ENCODE results near the gene NOX5.

NOX5 gene

DNA sequence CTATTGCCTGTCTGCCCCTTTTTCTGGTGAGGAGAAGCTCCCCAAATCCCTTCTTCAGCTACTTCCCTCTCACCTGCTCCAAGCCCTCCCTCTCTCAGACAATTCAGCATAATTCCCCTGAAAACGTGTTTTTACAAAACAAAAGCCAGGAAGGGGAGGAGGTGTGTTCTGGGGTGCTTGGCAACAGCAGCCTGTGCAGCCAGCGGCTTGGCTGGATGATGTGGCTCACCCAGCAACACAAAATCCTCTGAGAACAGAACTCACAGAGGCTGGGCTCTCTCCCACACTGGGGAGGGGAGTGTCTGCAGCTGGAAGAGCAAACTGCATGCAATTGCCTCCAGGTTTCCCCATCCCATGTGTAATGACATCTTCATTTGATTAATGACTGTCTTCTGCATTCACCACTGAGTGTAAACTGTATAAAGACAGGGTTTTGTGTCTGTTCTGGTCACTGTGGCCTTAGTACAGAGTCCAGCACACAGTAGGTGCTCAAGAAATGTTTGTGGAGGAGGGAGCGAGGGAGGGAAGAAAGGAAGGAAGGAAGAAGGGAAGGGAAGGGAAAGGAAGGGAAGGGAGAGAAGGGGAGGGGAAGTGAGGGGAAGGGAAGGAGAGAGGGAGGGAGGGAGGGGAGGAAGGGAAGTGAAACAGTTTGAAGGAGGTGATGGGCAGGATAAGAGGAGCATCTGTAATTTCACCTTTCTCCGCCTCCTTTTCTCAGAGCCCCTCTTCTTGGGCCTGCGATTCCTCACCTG lies 75.9 kb downstream of the NOX5 start:
- Histone ChIP-seq H3K4me1 (ENCODE audit: control insufficient read depth, insufficient read depth, low read length) (peaks cover 87% of the 10 kb centered on the region), H3K9me3 (ENCODE audit: control insufficient read depth, insufficient read depth, low read length) (no peaks in the 10 kb centered on the region), H3K27me3 (ENCODE audit: control insufficient read depth, insufficient read depth, low read length) (peaks cover 11% of the 10 kb centered on the region), H3K9ac (ENCODE audit: low read depth, low read length) (0 out of 2 replicates have a peak overlapping the region, but pooled peaks have one; percentile 19), H3K36me3 (ENCODE audit: control insufficient read depth, insufficient read depth, low read length) (no peaks in the 10 kb centered on the region), H3K27ac (ENCODE audit: low read depth, low read length) (peak overlapping the region; percentile 77), H3K4me3 (ENCODE audit: low read depth, low read length) (peak overlapping the region; percentile 26)

DNA sequence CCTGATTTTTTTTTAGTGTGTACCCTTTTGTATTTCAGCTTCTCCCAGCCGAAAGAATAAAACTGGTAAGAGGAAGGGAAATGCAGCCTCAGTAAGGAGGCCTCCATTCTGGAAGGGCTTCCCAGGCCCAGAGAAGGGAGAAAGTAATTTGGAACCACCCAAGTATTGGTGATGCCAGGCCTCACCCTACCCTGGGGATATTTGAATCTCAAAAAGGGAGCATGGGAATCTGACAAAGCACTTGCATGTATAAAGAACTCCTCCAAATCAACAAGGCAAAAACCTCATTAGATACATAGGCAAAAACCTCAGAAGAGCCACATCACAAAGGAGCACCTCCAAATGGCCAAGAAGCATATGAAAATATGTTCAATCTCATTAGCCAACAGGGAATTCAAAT lies 77.2 kb downstream of the NOX5 start:
- H3K4me3 ChIP-seq (ENCODE audit: low read depth, low read length) = no peak overlapping the region
- H3K4me1 ChIP-seq (ENCODE audit: control insufficient read depth, insufficient read depth, low read length) = peaks cover 77% of the 10 kb centered on the region
- no peaks in the 10 kb centered on the region for H3K9me3 ChIP-seq (ENCODE audit: control insufficient read depth, insufficient read depth, low read length)
- H3K36me3 ChIP-seq (ENCODE audit: control insufficient read depth, insufficient read depth, low read length) = no peaks in the 10 kb centered on the region
- no peak overlapping the region for H3K27ac ChIP-seq (ENCODE audit: low read depth, low read length)
- peaks cover 11% of the 10 kb centered on the region for H3K27me3 ChIP-seq (ENCODE audit: control insufficient read depth, insufficient read depth, low read length)
- no peak overlapping the region for H3K9ac ChIP-seq (ENCODE audit: low read depth, low read length)

DNA sequence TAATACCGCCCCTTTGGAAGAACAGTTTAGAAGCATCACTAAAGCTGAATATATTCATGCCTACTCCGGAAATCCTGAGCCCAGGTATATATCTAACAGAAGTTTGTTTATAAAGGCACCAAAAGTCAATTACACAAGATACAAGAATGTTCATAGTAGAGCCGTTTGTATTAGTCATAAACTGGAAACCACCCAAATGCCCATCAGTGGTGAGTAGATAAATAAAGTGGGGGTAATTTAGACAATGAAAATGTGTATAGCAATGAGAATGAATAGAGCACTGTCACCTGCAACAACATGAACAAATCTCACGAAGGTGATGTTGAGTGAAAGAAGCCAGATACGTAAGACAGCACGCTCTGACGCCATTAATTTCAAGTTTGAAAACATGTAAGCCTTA lies 77.7 kb downstream of the NOX5 start:
- no peaks in the 10 kb centered on the region for H3K9me3 ChIP-seq (ENCODE audit: control insufficient read depth, insufficient read depth, low read length)
- no peak overlapping the region for H3K4me3 ChIP-seq (ENCODE audit: low read depth, low read length)
- H3K27me3 ChIP-seq (ENCODE audit: control insufficient read depth, insufficient read depth, low read length) = peaks cover 10% of the 10 kb centered on the region
- no peak overlapping the region for H3K9ac ChIP-seq (ENCODE audit: low read depth, low read length)
- peaks cover 72% of the 10 kb centered on the region for H3K4me1 ChIP-seq (ENCODE audit: control insufficient read depth, insufficient read depth, low read length)
- no peaks in the 10 kb centered on the region for H3K36me3 ChIP-seq (ENCODE audit: control insufficient read depth, insufficient read depth, low read length)
- no peak overlapping the region for H3K27ac ChIP-seq (ENCODE audit: low read depth, low read length)

- Histone ChIP-seq H3K27ac (ENCODE audit: low read depth, low read length) (no peak overlapping the region), H3K9ac (ENCODE audit: low read depth, low read length) (no peak overlapping the region), H3K36me3 (ENCODE audit: control insufficient read depth, insufficient read depth, low read length) (no peaks in the 10 kb centered on the region), H3K27me3 (ENCODE audit: control insufficient read depth, insufficient read depth, low read length) (peaks cover under 1% of the 10 kb centered on the region), H3K4me1 (ENCODE audit: control insufficient read depth, insufficient read depth, low read length) (peaks cover 62% of the 10 kb centered on the region), H3K9me3 (ENCODE audit: control insufficient read depth, insufficient read depth, low read length) (no peaks in the 10 kb centered on the region), H3K4me3 (ENCODE audit: low read depth, low read length) (no peak overlapping the region)
Measured at GRCh38 chr15:69093127-69093526, 78.6 kb downstream of the NOX5 start.

DNA sequence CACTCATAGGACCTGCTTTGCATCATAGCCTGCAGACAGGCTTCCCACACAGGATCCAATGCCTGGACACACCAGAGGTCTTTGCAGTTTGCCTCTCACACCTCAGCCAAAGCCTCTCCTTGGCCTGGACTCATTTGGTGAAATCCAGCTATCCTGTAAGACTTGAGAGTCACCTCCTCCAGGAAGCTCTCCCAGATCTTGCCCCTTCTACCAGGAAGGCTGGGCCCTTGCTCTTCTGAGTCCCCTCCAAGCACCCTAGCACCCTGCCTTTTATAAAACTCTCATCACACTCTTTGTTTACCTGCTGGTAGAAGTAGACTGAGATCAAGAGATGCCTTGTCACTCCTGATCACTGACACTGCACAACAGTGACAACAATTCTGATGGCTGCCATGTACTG lies 79.1 kb downstream of the NOX5 start:
- H3K9me3 ChIP-seq (ENCODE audit: control insufficient read depth, insufficient read depth, low read length) = no peaks in the 10 kb centered on the region
- H3K4me3 ChIP-seq (ENCODE audit: low read depth, low read length) = no peak overlapping the region
- H3K4me1 ChIP-seq (ENCODE audit: control insufficient read depth, insufficient read depth, low read length) = peaks cover 57% of the 10 kb centered on the region
- H3K36me3 ChIP-seq (ENCODE audit: control insufficient read depth, insufficient read depth, low read length) = no peaks in the 10 kb centered on the region
- no peaks in the 10 kb centered on the region; the same call in 1 of the 2 replicates for H3K27me3 ChIP-seq (ENCODE audit: control insufficient read depth, insufficient read depth, low read length)
- H3K9ac ChIP-seq (ENCODE audit: low read depth, low read length) = no peak overlapping the region
- no peak overlapping the region for H3K27ac ChIP-seq (ENCODE audit: low read depth, low read length)

GRCh38 chr15:69094124-69094921 lies 79.8 kb downstream of the NOX5 start:
- H3K27ac ChIP-seq (ENCODE audit: low read depth, low read length) = no peak overlapping the region
- H3K9me3 ChIP-seq (ENCODE audit: control insufficient read depth, insufficient read depth, low read length) = no peaks in the 10 kb centered on the region
- H3K4me1 ChIP-seq (ENCODE audit: control insufficient read depth, insufficient read depth, low read length) = peaks cover 51% of the 10 kb centered on the region
- no peaks in the 10 kb centered on the region; the same call in 1 of the 2 replicates for H3K27me3 ChIP-seq (ENCODE audit: control insufficient read depth, insufficient read depth, low read length)
- no peaks in the 10 kb centered on the region for H3K36me3 ChIP-seq (ENCODE audit: control insufficient read depth, insufficient read depth, low read length)
- no peak overlapping the region for H3K4me3 ChIP-seq (ENCODE audit: low read depth, low read length)
- H3K9ac ChIP-seq (ENCODE audit: low read depth, low read length) = no peak overlapping the region

GRCh38 chr15:69095274-69095673 lies 80.8 kb downstream of the NOX5 start:
- Histone ChIP-seq H3K4me1 (ENCODE audit: control insufficient read depth, insufficient read depth, low read length) (peaks cover 42% of the 10 kb centered on the region), H3K4me3 (ENCODE audit: low read depth, low read length) (no peak overlapping the region), H3K27ac (ENCODE audit: low read depth, low read length) (no peak overlapping the region), H3K36me3 (ENCODE audit: control insufficient read depth, insufficient read depth, low read length) (no peaks in the 10 kb centered on the region), H3K9ac (ENCODE audit: low read depth, low read length) (no peak overlapping the region), H3K27me3 (ENCODE audit: control insufficient read depth, insufficient read depth, low read length) (no peaks in the 10 kb centered on the region; the same call in 1 of the 2 replicates), H3K9me3 (ENCODE audit: control insufficient read depth, insufficient read depth, low read length) (no peaks in the 10 kb centered on the region)

- Histone ChIP-seq H3K36me3 (ENCODE audit: control insufficient read depth, insufficient read depth, low read length) (no peaks in the 10 kb centered on the region), H3K27me3 (ENCODE audit: control insufficient read depth, insufficient read depth, low read length) (no peaks in the 10 kb centered on the region; the same call in 1 of the 2 replicates), H3K4me3 (ENCODE audit: low read depth, low read length) (no peak overlapping the region), H3K9ac (ENCODE audit: low read depth, low read length) (no peak overlapping the region), H3K27ac (ENCODE audit: low read depth, low read length) (no peak overlapping the region), H3K4me1 (ENCODE audit: control insufficient read depth, insufficient read depth, low read length) (peaks cover 33% of the 10 kb centered on the region), H3K9me3 (ENCODE audit: control insufficient read depth, insufficient read depth, low read length) (no peaks in the 10 kb centered on the region)
Measured at GRCh38 chr15:69096196-69096595, 81.7 kb downstream of the NOX5 start.

DNA sequence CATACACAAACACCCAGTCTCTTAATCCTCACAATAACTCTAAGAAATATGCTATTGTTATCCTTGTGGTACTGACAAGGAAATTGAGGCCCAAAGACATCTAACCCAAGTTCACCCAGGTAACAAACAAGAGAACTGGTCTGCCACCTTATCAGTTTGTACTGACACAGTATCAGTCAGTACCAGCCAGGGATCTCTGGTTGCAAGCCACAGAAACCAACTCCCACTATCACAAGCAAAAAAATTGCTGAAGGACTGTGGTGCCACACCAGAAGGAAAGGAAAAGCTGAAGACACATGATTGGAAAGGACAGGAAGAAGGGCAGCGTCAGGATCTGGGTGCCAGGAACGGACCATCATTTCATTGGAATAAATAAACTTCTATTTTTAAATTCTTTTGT lies 82.1 kb downstream of the NOX5 start:
- no peaks in the 10 kb centered on the region for H3K36me3 ChIP-seq (ENCODE audit: control insufficient read depth, insufficient read depth, low read length)
- H3K9me3 ChIP-seq (ENCODE audit: control insufficient read depth, insufficient read depth, low read length) = no peaks in the 10 kb centered on the region
- peaks cover 29% of the 10 kb centered on the region for H3K4me1 ChIP-seq (ENCODE audit: control insufficient read depth, insufficient read depth, low read length)
- H3K27ac ChIP-seq (ENCODE audit: low read depth, low read length) = no peak overlapping the region
- H3K9ac ChIP-seq (ENCODE audit: low read depth, low read length) = no peak overlapping the region
- H3K4me3 ChIP-seq (ENCODE audit: low read depth, low read length) = no peak overlapping the region
- no peaks in the 10 kb centered on the region; the same call in 1 of the 2 replicates for H3K27me3 ChIP-seq (ENCODE audit: control insufficient read depth, insufficient read depth, low read length)

- Histone ChIP-seq H3K27ac (ENCODE audit: low read depth, low read length) (no peak overlapping the region), H3K4me1 (ENCODE audit: control insufficient read depth, insufficient read depth, low read length) (peaks cover 11% of the 10 kb centered on the region; the same call in 1 of the 2 replicates), H3K4me3 (ENCODE audit: low read depth, low read length) (no peak overlapping the region), H3K36me3 (ENCODE audit: control insufficient read depth, insufficient read depth, low read length) (no peaks in the 10 kb centered on the region), H3K9ac (ENCODE audit: low read depth, low read length) (no peak overlapping the region), H3K27me3 (ENCODE audit: control insufficient read depth, insufficient read depth, low read length) (no peaks in the 10 kb centered on the region; the same call in 1 of the 2 replicates), H3K9me3 (ENCODE audit: control insufficient read depth, insufficient read depth, low read length) (no peaks in the 10 kb centered on the region)
Measured at GRCh38 chr15:69098771-69099170, 84.3 kb downstream of the NOX5 start.

DNA sequence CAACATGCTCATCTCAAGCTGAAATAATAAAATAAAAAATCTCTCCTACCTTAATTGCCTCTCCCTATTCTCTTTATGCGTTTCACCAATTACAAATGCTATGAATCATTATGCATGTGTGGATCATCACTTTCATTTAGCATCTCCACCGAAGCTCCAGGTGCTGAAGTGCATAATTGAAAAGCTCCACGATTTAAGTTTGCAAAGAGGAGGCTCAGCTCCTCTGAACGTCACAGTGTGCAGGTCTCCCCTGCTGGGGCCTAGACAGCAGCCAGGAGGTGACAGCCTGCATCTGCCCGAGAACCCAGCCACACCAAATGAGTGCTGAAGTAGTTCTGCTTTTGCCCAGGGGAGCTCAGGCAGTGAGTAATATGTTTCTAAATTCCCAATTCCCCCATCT lies 85.4 kb downstream of the NOX5 start:
- H3K27me3 ChIP-seq (ENCODE audit: control insufficient read depth, insufficient read depth, low read length) = no peaks in the 10 kb centered on the region; the same call in 1 of the 2 replicates
- no peaks in the 10 kb centered on the region for H3K9me3 ChIP-seq (ENCODE audit: control insufficient read depth, insufficient read depth, low read length)
- H3K4me3 ChIP-seq (ENCODE audit: low read depth, low read length) = no peak overlapping the region
- H3K36me3 ChIP-seq (ENCODE audit: control insufficient read depth, insufficient read depth, low read length) = no peaks in the 10 kb centered on the region
- H3K9ac ChIP-seq (ENCODE audit: low read depth, low read length) = no peak overlapping the region
- H3K4me1 ChIP-seq (ENCODE audit: control insufficient read depth, insufficient read depth, low read length) = peaks cover 2% of the 10 kb centered on the region; the same call in 1 of the 2 replicates
- H3K27ac ChIP-seq (ENCODE audit: low read depth, low read length) = no peak overlapping the region
